IMR-90 (cell line): ENCODE data around the gene CARTPT. TPM values are rescaled to one million over a fixed set of nuclear protein-coding genes. Genes with fewer than 3 reads are reported as not detected.

Experiments used
- ATAC-seq: fragments of 200-7000 bp; cut with Tn5 transposase; 2 replicates; pipeline ENCODE4 v1.9.1; 2020; ENCODE audit warnings: low read depth, mild to moderate bottlenecking, moderate library complexity
- BruUV-seq: library from RNA; stranded (reverse); fragments of 400-500 nt; replicated peaks from 2 replicates; lab custom pipeline; 2021; lab: Mats Ljungman, UMichigan
- CTCF ChIA-PET: fragments of 300-600 bp; formaldehyde crosslinking; extraction: SDS; loops from one replicate; lab custom pipeline; 2021; ENCODE audit warnings: antibody characterized with exemption; lab: Yijun Ruan, JAX
- POLR2A ChIA-PET: fragments of 300-600 bp; sonication (Branson Sonifier 250); formaldehyde crosslinking; loops from one replicate; lab custom pipeline; 2022; ENCODE audit warnings: antibody characterized with exemption; ENCODE audit not compliant: unreplicated experiment; lab: Charles Lee
- DNase-seq: peaks from one replicate; pipeline ENCODE4 v3.0.0; 2013
- H2AFZ ChIP-seq: replicated peaks from 2 replicates; pipeline ENCODE3; 2013; ENCODE audit warnings: low read length, mild to moderate bottlenecking; ENCODE audit not compliant: poor library complexity
- H2AK5ac ChIP-seq: 2 replicates; pipeline ENCODE4 v1.6.1; 2013; ENCODE audit warnings: low read depth, low read length, inconsistent platforms
- H2AK9ac ChIP-seq: replicated peaks from 2 replicates; pipeline ENCODE3; 2013; ENCODE audit warnings: mild to moderate bottlenecking, low read depth, low read length, moderate library complexity; ENCODE audit not compliant: poor library complexity
- H2BK120ac ChIP-seq: 2 replicates; pipeline ENCODE4 v1.6.1; 2013; ENCODE audit warnings: low read depth, low read length, inconsistent platforms
- H2BK15ac ChIP-seq: 3 replicates; pipeline ENCODE4 v1.6.1; 2013; ENCODE audit warnings: low read depth, low read length, inconsistent platforms
- H2BK20ac ChIP-seq: 2 replicates; pipeline ENCODE4 v1.6.1; 2013; ENCODE audit warnings: low read depth, mild to moderate bottlenecking, inconsistent platforms, low read length, moderate library complexity
- H2BK5ac ChIP-seq: 2 replicates; pipeline ENCODE4 v1.6.1; 2013; ENCODE audit warnings: mild to moderate bottlenecking, low read depth, low read length, inconsistent platforms; ENCODE audit not compliant: poor library complexity, severe bottlenecking
- H3K14ac ChIP-seq: replicated peaks from 2 replicates; pipeline ENCODE4 v1.6.1; 2013; ENCODE audit warnings: low read depth, low read length, inconsistent platforms
- H3K18ac ChIP-seq: 2 replicates; pipeline ENCODE4 v1.6.1; 2013; ENCODE audit warnings: low read depth, low read length, control low read depth
- H3K23ac ChIP-seq: 2 replicates; pipeline ENCODE4 v1.6.1; 2013; ENCODE audit warnings: low read depth, low read length, inconsistent platforms
- H3K27ac ChIP-seq: 2 replicates; pipeline ENCODE4 v1.5.1; 2013; ENCODE audit warnings: mild to moderate bottlenecking, control low read depth, low read length; ENCODE audit not compliant: insufficient read depth
- H3K27me3 ChIP-seq: 2 replicates; pipeline ENCODE4 v1.6.1; 2013; ENCODE audit warnings: low read length; ENCODE audit not compliant: control insufficient read depth, insufficient read depth
- H3K36me3 ChIP-seq: 2 replicates; pipeline ENCODE4 v1.6.1; 2013; ENCODE audit warnings: low read length, mixed read lengths; ENCODE audit not compliant: control insufficient read depth, insufficient read depth
- H3K4ac ChIP-seq: 2 replicates; pipeline ENCODE4 v1.6.1; 2013; ENCODE audit warnings: low read depth, low read length, inconsistent platforms
- H3K4me1 ChIP-seq: 2 replicates; pipeline ENCODE4 v1.6.1; 2013; ENCODE audit warnings: low read length, mixed read lengths; ENCODE audit not compliant: control insufficient read depth, insufficient read depth
- H3K4me2 ChIP-seq: 2 replicates; pipeline ENCODE4 v1.6.1; 2013; ENCODE audit warnings: low read depth, mild to moderate bottlenecking, control low read depth, low read length, moderate library complexity
- H3K4me3 ChIP-seq: 2 replicates; pipeline ENCODE4 v1.5.1; 2013; ENCODE audit warnings: low read depth, mild to moderate bottlenecking, control low read depth, low read length, moderate library complexity; ENCODE audit not compliant: insufficient read depth
- H3K56ac ChIP-seq: 2 replicates; pipeline ENCODE4 v1.6.1; 2013; ENCODE audit warnings: low read length, inconsistent platforms; ENCODE audit not compliant: insufficient read depth; ENCODE audit errors: extremely low read depth
- H3K79me1 ChIP-seq, 2 experiments: 2 replicates each; pipeline ENCODE4 v1.6.1; 2013; ENCODE audit warnings: low read length in 2 of 2, inconsistent platforms in 1 of 2, low read depth in 1 of 2
- H3K9ac ChIP-seq: 2 replicates; pipeline ENCODE4 v1.6.1; 2013; ENCODE audit warnings: low read depth, low read length, control low read depth
- H3K9me1 ChIP-seq: 2 replicates; pipeline ENCODE4 v1.6.1; 2013; ENCODE audit warnings: low read length, inconsistent platforms; ENCODE audit not compliant: insufficient read depth
- H3K9me3 ChIP-seq: 2 replicates; pipeline ENCODE4 v1.6.1; 2013; ENCODE audit warnings: low read length; ENCODE audit not compliant: control insufficient read depth, insufficient read depth
- H4K20me1 ChIP-seq: 2 replicates; pipeline ENCODE4 v1.6.1; 2013; ENCODE audit warnings: low read length, inconsistent platforms; ENCODE audit not compliant: insufficient read depth
- H4K5ac ChIP-seq: 2 replicates; pipeline ENCODE4 v1.6.1; 2013; ENCODE audit warnings: mild to moderate bottlenecking, low read depth, low read length, control low read depth
- H4K8ac ChIP-seq, 2 experiments: 2 replicates each; pipeline ENCODE4 v1.6.1; 2013; ENCODE audit warnings: low read depth in 2 of 2, low read length in 2 of 2, control low read depth in 1 of 2, inconsistent platforms in 1 of 2
- H4K91ac ChIP-seq: 2 replicates; pipeline ENCODE4 v1.6.1; 2013; ENCODE audit warnings: low read depth, low read length, inconsistent platforms; ENCODE audit not compliant: insufficient read depth
- BHLHE40 ChIP-seq: fragments of 150-350 bp; IDR thresholded peaks from 2 replicates; pipeline ENCODE4 v1.6.1; 2016; ENCODE audit warnings: mild to moderate bottlenecking, low read depth, low read length
- CHD1 ChIP-seq: IDR thresholded peaks from 2 replicates; pipeline ENCODE4 v1.6.1; 2012; ENCODE audit warnings: low read depth, low read length, improper control_type of control experiment
- MXI1 ChIP-seq: IDR thresholded peaks from 2 replicates; pipeline ENCODE4 v1.6.1; 2012; ENCODE audit warnings: low read depth, mild to moderate bottlenecking, low read length, moderate library complexity, borderline replicate concordance
- POLR2A ChIP-seq: IDR thresholded peaks from 2 replicates; pipeline ENCODE4 v1.6.1; 2012; ENCODE audit warnings: mild to moderate bottlenecking, low read depth, low read length
- RCOR1 ChIP-seq: IDR thresholded peaks from 2 replicates; pipeline ENCODE4 v1.6.1; 2012; ENCODE audit warnings: mild to moderate bottlenecking, low read length, improper control_type of control experiment; ENCODE audit not compliant: insufficient replicate concordance
- RFX5 ChIP-seq: IDR thresholded peaks from 2 replicates; pipeline ENCODE4 v1.8.0; 2012; ENCODE audit warnings: low read depth, mild to moderate bottlenecking, low read length, moderate library complexity
- SMC3 ChIP-seq: fragments of 150-350 bp; IDR thresholded peaks from 2 replicates; pipeline ENCODE4 v1.6.1; 2016; ENCODE audit warnings: low read depth, mild to moderate bottlenecking, antibody characterized with exemption, low read length, moderate library complexity
- WGBS, 2 experiments: methylation state at CpG; one replicate each; pipeline versions ENCODE4 v1.1.5 to v1.1.7; 2013; ENCODE audit warnings: missing lambda C conversion rate in 2 of 2; ENCODE audit not compliant: insufficient read length in 1 of 2; ENCODE audit errors: extremely low coverage in 2 of 2; 5-methylcytosine and 5-hydroxymethylcytosine counted together
- dilution Hi-C: fragments of 300-500 bp; cut with HindIII; formaldehyde crosslinking; loops from one replicate; pipeline ENCODE4 v1.14.3; 2018; ENCODE audit warnings: low sequenced_read_pairs; ENCODE audit not compliant: unreplicated experiment
- in situ Hi-C: fragments of 300-500 bp; cut with MboI; formaldehyde crosslinking; loops from 3 replicates; pipeline ENCODE4 v1.14.3; 2019; ENCODE audit warnings: low sequenced_read_pairs, inconsistent platforms, mixed read lengths
- intact Hi-C: fragments of 100-400 bp; cut with micrococcal nuclease; formaldehyde crosslinking; loops from 2 replicates; pipeline ENCODE4 v1.10.0; 2022
- polyA plus RNA-seq, 3 experiments: library from polyadenylated mRNA; depleted of rRNA; stranded (reverse); fragments of >200 nt; gene quantifications; 2 replicates each; pipeline ENCODE4 v1.2.3, GENCODE V29; 2012; ENCODE audit warnings: low replicate concordance in 1 of 3
- total RNA-seq: library from RNA; depleted of rRNA; stranded (reverse); fragments of >200 nt; gene quantifications from 2 replicates; pipeline ENCODE4 v1.2.3, GENCODE V29; 2012
- TF ChIP-seq, protein P1 (sequence below): fragments of 150-350 bp; IDR thresholded peaks from 2 replicates; pipeline ENCODE4 v1.6.1; 2017; ENCODE audit warnings: mild to moderate bottlenecking, antibody characterized with exemption, low read length, low read depth

CARTPT gene
- total and polyA plus RNA-seq, 2 of the 4 experiments (the other 2 are of a cell fraction), result not detected

GRCh38 chr5:71714911-71715310 is 4.2 kb upstream of the CARTPT start:
- TF ChIP-seq BHLHE40 (no peak), RFX5 (no peak), RCOR1 (no peak), MXI1 (no peak), POLR2A (no peak), SMC3 (no peak), CHD1 (no peak)
- TF ChIP-seq, protein P1, sequence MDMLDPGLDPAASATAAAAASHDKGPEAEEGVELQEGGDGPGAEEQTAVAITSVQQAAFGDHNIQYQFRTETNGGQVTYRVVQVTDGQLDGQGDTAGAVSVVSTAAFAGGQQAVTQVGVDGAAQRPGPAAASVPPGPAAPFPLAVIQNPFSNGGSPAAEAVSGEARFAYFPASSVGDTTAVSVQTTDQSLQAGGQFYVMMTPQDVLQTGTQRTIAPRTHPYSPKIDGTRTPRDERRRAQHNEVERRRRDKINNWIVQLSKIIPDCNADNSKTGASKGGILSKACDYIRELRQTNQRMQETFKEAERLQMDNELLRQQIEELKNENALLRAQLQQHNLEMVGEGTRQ, result no peak
- intact Hi-C loops, result loop anchor here (5.0 kb wide), 1 partner anchor 38 kb away; no protein-coding TSS in a partner anchor

More at GRCh38 chr5:71714911-71715310, 4.2 kb upstream of the CARTPT start:
- Histone ChIP-seq H3K56ac (no peak overlapping the region), H4K5ac (no peak overlapping the region), H2AK9ac (no peak overlapping the region), H3K14ac (no peak overlapping the region), H3K4me2 (no peak overlapping the region), H2AFZ (no peak overlapping the region), H3K9me3 (no peaks in the 10 kb centered on the region), H3K9me1 (no peaks in the 10 kb centered on the region), H3K18ac (no peak overlapping the region), H3K23ac (no peak overlapping the region), H3K4me1 (no peaks in the 10 kb centered on the region), H3K9ac (no peak overlapping the region), H4K20me1 (no peaks in the 10 kb centered on the region), H2BK20ac (no peak overlapping the region), H2BK120ac (no peak overlapping the region), H4K8ac (no peak overlapping the region), H2BK5ac (no peak overlapping the region), H3K4me3 (no peak overlapping the region), H3K4ac (no peak overlapping the region), H4K91ac (no peak overlapping the region), H3K79me1 (no peaks in the 10 kb centered on the region), H2BK15ac (no peak overlapping the region), H3K27ac (no peak overlapping the region), H3K27me3 (peaks cover 18% of the 10 kb centered on the region), H3K36me3 (no peaks in the 10 kb centered on the region), H2AK5ac (no peak overlapping the region)
- ChIA-PET POLR2A (no interaction called here), CTCF (no interaction called here)
- in situ Hi-C loops (no loop called here), dilution Hi-C loops (no loop called here)
- ATAC-seq (no peak), DNase-seq (no peak)
- no TSS peak for BruUV-seq
- no CpG with 5 or more reads among the region's 2 CpGs for WGBS, 2 experiments
